HepG2 (cell line): ENCODE data around the gene KRT3. TPM values are rescaled to one million over a fixed set of nuclear protein-coding genes. Genes with fewer than 3 reads are reported as not detected.
A peak's percentile ranks its signal among the peaks of the same experiment; 100 is the strongest.

Source experiments
- CREB1 ChIP-seq, 2 experiments: fragments of 450-650 bp in 1 of 2; IDR thresholded peaks; 2 replicates each; pipeline ENCODE4 v1.6.1; 2016 to 2017; ENCODE audit warnings: control low read depth in 1 of 2, mild to moderate bottlenecking in 1 of 2, missing compliant biosample characterization in 1 of 2, missing genetic modification characterization in 1 of 2
- GLI4 ChIP-seq: sonication (generic); formaldehyde crosslinking; IDR thresholded peaks from 2 replicates; pipeline ENCODE4 v1.5.1; 2020; ENCODE audit warnings: missing genetic modification reagents, mild to moderate bottlenecking, moderate library complexity, borderline replicate concordance
- KDM2A ChIP-seq: sonication (generic); formaldehyde crosslinking; IDR thresholded peaks from 2 replicates; pipeline ENCODE4 v1.4.0; 2020; ENCODE audit warnings: low read depth, missing genetic modification reagents, borderline replicate concordance
- KLF12 ChIP-seq: sonication (generic); formaldehyde crosslinking; IDR thresholded peaks from 2 replicates; pipeline ENCODE4 v1.4.0; 2020; ENCODE audit warnings: missing genetic modification reagents, borderline replicate concordance
- KLF13 ChIP-seq: sonication (generic); formaldehyde crosslinking; IDR thresholded peaks from 2 replicates; pipeline ENCODE4 v1.4.0; 2020; ENCODE audit warnings: mild to moderate bottlenecking, missing genetic modification reagents
- RELA ChIP-seq: sonication (generic); formaldehyde crosslinking; IDR thresholded peaks from 2 replicates; pipeline ENCODE4 v1.4.0; 2020; ENCODE audit warnings: missing genetic modification reagents
- TCF12 ChIP-seq, 2 experiments: fragments of 450-650 bp in 1 of 2; sonication (generic) in 1 of 2; formaldehyde crosslinking in 1 of 2; IDR thresholded peaks; 2 replicates each; pipeline versions ENCODE4 v1.6.1 to v1.8.0; 2017 to 2022; ENCODE audit warnings: antibody characterized with exemption in 1 of 2, mild to moderate bottlenecking in 1 of 2, missing genetic modification reagents in 1 of 2, moderate library complexity in 1 of 2
- ZFP82 ChIP-seq: sonication (generic); formaldehyde crosslinking; IDR thresholded peaks from 2 replicates; pipeline ENCODE4 v1.5.1; 2020; ENCODE audit warnings: mild to moderate bottlenecking, missing genetic modification reagents, borderline replicate concordance
- ZMYM4 ChIP-seq: sonication (generic); formaldehyde crosslinking; IDR thresholded peaks from 2 replicates; pipeline ENCODE4 v1.8.1; 2023; ENCODE audit warnings: mild to moderate bottlenecking, missing genetic modification reagents
- ZNF446 ChIP-seq: sonication (generic); formaldehyde crosslinking; IDR thresholded peaks from 2 replicates; pipeline ENCODE4 v1.5.0; 2020; ENCODE audit warnings: mild to moderate bottlenecking, missing genetic modification reagents
- ZNF552 ChIP-seq: sonication (generic); formaldehyde crosslinking; IDR thresholded peaks from 2 replicates; pipeline ENCODE4 v1.9.0; 2022; ENCODE audit warnings: missing genetic modification reagents, mild to moderate bottlenecking, borderline replicate concordance
- polyA plus RNA-seq, 8 experiments: library from polyadenylated mRNA; depleted of rRNA in 3 of 8; stranded (reverse) in 7 of 8; unstranded in 1 of 8; fragments of >200 nt; fragmentation: Illumina TruSeq in 4 of 8; extraction: Trizol in 4 of 8; gene quantifications; 2 replicates each; pipeline versions ENCODE4 v1.2.1 to v1.2.3, GENCODE V29; 2011 to 2016; ENCODE audit warnings: low read depth in 4 of 8, missing spikeins in 1 of 8, mixed read lengths in 1 of 8; ENCODE audit not compliant: insufficient read depth in 1 of 8
- total RNA-seq, 5 experiments: library from RNA; depleted of rRNA; stranded (reverse); fragments of >200 nt; fragmentation: Illumina TruSeq; extraction: Trizol; gene quantifications; 2 replicates each; pipeline ENCODE4 v1.2.3, GENCODE V29; 2016; ENCODE audit warnings: low read depth in 1 of 5
- TF ChIP-seq, protein P1 (sequence below): IDR thresholded peaks from 2 replicates; pipeline ENCODE4 v1.6.1; 2016; ENCODE audit warnings: low read depth
- TF ChIP-seq, protein P2 (sequence below), 2 experiments: fragments of 450-650 bp in 1 of 2; sonication (generic) in 1 of 2; formaldehyde crosslinking in 1 of 2; IDR thresholded peaks; 2 replicates each; pipeline versions ENCODE4 v1.6.1 to v1.8.0; 2016 to 2022; ENCODE audit warnings: antibody characterized with exemption in 1 of 2, mild to moderate bottlenecking in 1 of 2, missing genetic modification reagents in 1 of 2
- TF ChIP-seq, protein P3 (sequence below): sonication (generic); formaldehyde crosslinking; IDR thresholded peaks from 2 replicates; pipeline ENCODE4 v1.5.1; 2020; ENCODE audit warnings: missing genetic modification reagents, mild to moderate bottlenecking, borderline replicate concordance
- TF ChIP-seq, protein P4 (sequence below): IDR thresholded peaks from 2 replicates; pipeline ENCODE4 v1.6.1; 2016; ENCODE audit warnings: low read depth, borderline replicate concordance

KRT3 gene
- total and polyA plus RNA-seq, 2 of the 13 experiments (the other 11 are each of a cell fraction or from before 2014, with no cell fraction given): not detected

DNA sequence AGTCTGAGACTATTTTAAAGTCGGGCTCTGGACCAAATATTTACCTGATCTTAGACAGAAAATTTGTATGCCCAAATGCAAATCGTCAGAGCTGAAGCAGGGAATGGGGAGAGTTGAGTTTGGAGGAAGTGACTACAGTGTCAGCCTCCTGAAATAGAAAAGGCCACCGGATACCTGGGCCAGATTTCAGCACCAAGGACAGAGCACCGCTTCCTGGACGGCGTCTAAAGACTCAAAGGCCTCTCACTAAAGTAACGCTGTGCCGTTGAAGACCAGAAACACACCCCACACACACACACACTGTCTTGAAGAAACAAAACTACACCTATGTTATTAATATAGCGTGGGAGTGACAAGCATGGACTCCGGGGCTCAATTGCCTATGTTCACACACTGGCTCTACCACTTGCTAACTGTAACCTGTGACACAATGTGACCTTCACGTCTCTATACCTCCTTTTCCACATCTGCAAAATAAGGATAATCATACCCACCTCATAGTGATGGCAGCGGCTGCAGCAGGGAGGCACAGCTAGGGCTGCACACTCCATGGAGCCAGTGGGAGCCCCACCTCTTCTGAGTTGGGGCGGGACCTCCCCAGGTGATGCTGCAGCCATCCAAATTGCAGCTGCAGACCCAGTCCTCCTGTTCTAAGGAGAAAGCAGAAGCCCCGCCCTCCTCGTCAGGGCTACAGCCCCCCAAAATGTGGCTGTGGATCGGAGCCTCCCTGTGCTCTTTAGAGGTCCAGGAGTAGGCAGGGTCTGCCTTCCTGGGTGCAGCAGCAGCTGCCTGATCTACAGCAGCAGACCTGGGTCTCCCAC is 54.3 kb downstream of the KRT3 start (continued):
- TF ChIP-seq, protein P1, sequence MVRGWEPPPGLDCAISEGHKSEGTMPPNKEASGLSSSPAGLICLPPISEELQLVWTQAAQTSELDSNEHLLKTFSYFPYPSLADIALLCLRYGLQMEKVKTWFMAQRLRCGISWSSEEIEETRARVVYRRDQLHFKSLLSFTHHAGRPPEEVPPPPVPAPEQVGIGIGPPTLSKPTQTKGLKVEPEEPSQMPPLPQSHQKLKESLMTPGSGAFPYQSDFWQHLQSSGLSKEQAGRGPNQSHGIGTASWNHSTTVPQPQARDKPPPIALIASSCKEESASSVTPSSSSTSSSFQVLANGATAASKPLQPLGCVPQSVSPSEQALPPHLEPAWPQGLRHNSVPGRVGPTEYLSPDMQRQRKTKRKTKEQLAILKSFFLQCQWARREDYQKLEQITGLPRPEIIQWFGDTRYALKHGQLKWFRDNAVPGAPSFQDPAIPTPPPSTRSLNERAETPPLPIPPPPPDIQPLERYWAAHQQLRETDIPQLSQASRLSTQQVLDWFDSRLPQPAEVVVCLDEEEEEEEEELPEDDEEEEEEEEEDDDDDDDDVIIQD (CRISPR knock-in tag): no peak
- TF ChIP-seq, protein P2, sequence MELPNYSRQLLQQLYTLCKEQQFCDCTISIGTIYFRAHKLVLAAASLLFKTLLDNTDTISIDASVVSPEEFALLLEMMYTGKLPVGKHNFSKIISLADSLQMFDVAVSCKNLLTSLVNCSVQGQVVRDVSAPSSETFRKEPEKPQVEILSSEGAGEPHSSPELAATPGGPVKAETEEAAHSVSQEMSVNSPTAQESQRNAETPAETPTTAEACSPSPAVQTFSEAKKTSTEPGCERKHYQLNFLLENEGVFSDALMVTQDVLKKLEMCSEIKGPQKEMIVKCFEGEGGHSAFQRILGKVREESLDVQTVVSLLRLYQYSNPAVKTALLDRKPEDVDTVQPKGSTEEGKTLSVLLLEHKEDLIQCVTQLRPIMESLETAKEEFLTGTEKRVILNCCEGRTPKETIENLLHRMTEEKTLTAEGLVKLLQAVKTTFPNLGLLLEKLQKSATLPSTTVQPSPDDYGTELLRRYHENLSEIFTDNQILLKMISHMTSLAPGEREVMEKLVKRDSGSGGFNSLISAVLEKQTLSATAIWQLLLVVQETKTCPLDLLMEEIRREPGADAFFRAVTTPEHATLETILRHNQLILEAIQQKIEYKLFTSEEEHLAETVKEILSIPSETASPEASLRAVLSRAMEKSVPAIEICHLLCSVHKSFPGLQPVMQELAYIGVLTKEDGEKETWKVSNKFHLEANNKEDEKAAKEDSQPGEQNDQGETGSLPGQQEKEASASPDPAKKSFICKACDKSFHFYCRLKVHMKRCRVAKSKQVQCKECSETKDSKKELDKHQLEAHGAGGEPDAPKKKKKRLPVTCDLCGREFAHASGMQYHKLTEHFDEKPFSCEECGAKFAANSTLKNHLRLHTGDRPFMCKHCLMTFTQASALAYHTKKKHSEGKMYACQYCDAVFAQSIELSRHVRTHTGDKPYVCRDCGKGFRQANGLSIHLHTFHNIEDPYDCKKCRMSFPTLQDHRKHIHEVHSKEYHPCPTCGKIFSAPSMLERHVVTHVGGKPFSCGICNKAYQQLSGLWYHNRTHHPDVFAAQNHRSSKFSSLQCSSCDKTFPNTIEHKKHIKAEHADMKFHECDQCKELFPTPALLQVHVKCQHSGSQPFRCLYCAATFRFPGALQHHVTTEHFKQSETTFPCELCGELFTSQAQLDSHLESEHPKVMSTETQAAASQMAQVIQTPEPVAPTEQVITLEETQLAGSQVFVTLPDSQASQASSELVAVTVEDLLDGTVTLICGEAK (IDR thresholded peaks at IDR 0.05): no peak
- TF ChIP-seq, protein P2 (CRISPR knock-in tag; IDR thresholded peaks at IDR 0.05): no peak
- TF ChIP-seq GLI4 (no peak), CREB1 (IDR thresholded peaks at IDR 0.05) (no peak), CREB1 (CRISPR knock-in tag; IDR thresholded peaks at IDR 0.05) (no peak), TCF12 (IDR thresholded peaks at IDR 0.05) (no peak), TCF12 (CRISPR knock-in tag; IDR thresholded peaks at IDR 0.05) (no peak), KDM2A (peak; percentile 43; the same call in 1 of the 2 replicates), KLF12 (no peak), ZNF552 (CRISPR knock-in tag) (no peak), RELA (no peak), KLF13 (no peak), ZFP82 (CRISPR knock-in tag) (no peak), ZMYM4 (CRISPR knock-in tag) (peak; percentile 26; the same call in 1 of the 2 replicates), ZNF446 (CRISPR knock-in tag) (no peak)
- TF ChIP-seq, protein P3, sequence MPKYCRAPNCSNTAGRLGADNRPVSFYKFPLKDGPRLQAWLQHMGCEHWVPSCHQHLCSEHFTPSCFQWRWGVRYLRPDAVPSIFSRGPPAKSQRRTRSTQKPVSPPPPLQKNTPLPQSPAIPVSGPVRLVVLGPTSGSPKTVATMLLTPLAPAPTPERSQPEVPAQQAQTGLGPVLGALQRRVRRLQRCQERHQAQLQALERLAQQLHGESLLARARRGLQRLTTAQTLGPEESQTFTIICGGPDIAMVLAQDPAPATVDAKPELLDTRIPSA: no peak
- TF ChIP-seq, protein P4, sequence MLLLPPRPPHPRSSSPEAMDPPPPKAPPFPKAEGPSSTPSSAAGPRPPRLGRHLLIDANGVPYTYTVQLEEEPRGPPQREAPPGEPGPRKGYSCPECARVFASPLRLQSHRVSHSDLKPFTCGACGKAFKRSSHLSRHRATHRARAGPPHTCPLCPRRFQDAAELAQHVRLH (CRISPR knock-in tag): 0 out of 2 replicates have a peak, but pooled peaks have one; percentile 40
